ENCODE measurements around the gene AHCY.

AHCY gene

GRCh38 chr20:34240121-34240520 is 63.0 kb downstream of the AHCY start:
- H3K9me3 ChIP-seq (ENCODE audit: control insufficient read depth, low read length) = no peaks in the 10 kb centered on the region
- H3K36me3 ChIP-seq (ENCODE audit: control insufficient read depth, insufficient read depth, low read length) = no peaks in the 10 kb centered on the region
- no peaks in the 10 kb centered on the region for H3K4me1 ChIP-seq (ENCODE audit: control insufficient read depth, insufficient read depth, low read length)
- no peaks in the 10 kb centered on the region for H3K27me3 ChIP-seq (ENCODE audit: control insufficient read depth, insufficient read depth, low read length)
- no peak overlapping the region for H3K4me3 ChIP-seq (ENCODE audit: low read length)
- H3K9ac ChIP-seq (ENCODE audit: low read length) = no peak overlapping the region

GRCh38 chr20:34237942-34238341 is 65.2 kb downstream of the AHCY start:
- Histone ChIP-seq H3K9ac (ENCODE audit: low read length) (no peak overlapping the region), H3K4me1 (ENCODE audit: control insufficient read depth, insufficient read depth, low read length) (no peaks in the 10 kb centered on the region), H3K27me3 (ENCODE audit: control insufficient read depth, insufficient read depth, low read length) (no peaks in the 10 kb centered on the region), H3K9me3 (ENCODE audit: control insufficient read depth, low read length) (no peaks in the 10 kb centered on the region), H3K36me3 (ENCODE audit: control insufficient read depth, insufficient read depth, low read length) (no peaks in the 10 kb centered on the region), H3K4me3 (ENCODE audit: low read length) (no peak overlapping the region)

GRCh38 chr20:34235875-34236274 is 67.3 kb downstream of the AHCY start:
- Histone ChIP-seq H3K4me1 (ENCODE audit: control insufficient read depth, insufficient read depth, low read length) (no peaks in the 10 kb centered on the region), H3K36me3 (ENCODE audit: control insufficient read depth, insufficient read depth, low read length) (no peaks in the 10 kb centered on the region), H3K27me3 (ENCODE audit: control insufficient read depth, insufficient read depth, low read length) (no peaks in the 10 kb centered on the region), H3K4me3 (ENCODE audit: low read length) (no peak overlapping the region), H3K9ac (ENCODE audit: low read length) (no peak overlapping the region), H3K9me3 (ENCODE audit: control insufficient read depth, low read length) (no peaks in the 10 kb centered on the region)

- Histone ChIP-seq H3K36me3 (ENCODE audit: control insufficient read depth, insufficient read depth, low read length) (no peaks in the 10 kb centered on the region), H3K9ac (ENCODE audit: low read length) (no peak overlapping the region), H3K9me3 (ENCODE audit: control insufficient read depth, low read length) (no peaks in the 10 kb centered on the region), H3K27me3 (ENCODE audit: control insufficient read depth, insufficient read depth, low read length) (no peaks in the 10 kb centered on the region), H3K4me1 (ENCODE audit: control insufficient read depth, insufficient read depth, low read length) (no peaks in the 10 kb centered on the region), H3K4me3 (ENCODE audit: low read length) (no peak overlapping the region)
Observed at GRCh38 chr20:34233687-34234086, 69.5 kb downstream of the AHCY start.

- no peaks in the 10 kb centered on the region for H3K4me1 ChIP-seq (ENCODE audit: control insufficient read depth, insufficient read depth, low read length)
- H3K4me3 ChIP-seq (ENCODE audit: low read length) = no peak overlapping the region
- H3K27me3 ChIP-seq (ENCODE audit: control insufficient read depth, insufficient read depth, low read length) = no peaks in the 10 kb centered on the region
- H3K9me3 ChIP-seq (ENCODE audit: control insufficient read depth, low read length) = no peaks in the 10 kb centered on the region
- no peak overlapping the region for H3K9ac ChIP-seq (ENCODE audit: low read length)
- H3K36me3 ChIP-seq (ENCODE audit: control insufficient read depth, insufficient read depth, low read length) = no peaks in the 10 kb centered on the region
Observed at GRCh38 chr20:34232494-34233087, 70.6 kb downstream of the AHCY start.

- H3K9me3 ChIP-seq (ENCODE audit: control insufficient read depth, low read length) = no peaks in the 10 kb centered on the region
- no peaks in the 10 kb centered on the region for H3K27me3 ChIP-seq (ENCODE audit: control insufficient read depth, insufficient read depth, low read length)
- H3K9ac ChIP-seq (ENCODE audit: low read length) = no peak overlapping the region
- no peaks in the 10 kb centered on the region for H3K4me1 ChIP-seq (ENCODE audit: control insufficient read depth, insufficient read depth, low read length)
- H3K36me3 ChIP-seq (ENCODE audit: control insufficient read depth, insufficient read depth, low read length) = no peaks in the 10 kb centered on the region
- H3K4me3 ChIP-seq (ENCODE audit: low read length) = no peak overlapping the region
Observed at GRCh38 chr20:34231634-34232033, 71.5 kb downstream of the AHCY start.
